B cell (primary cell): ENCODE measurements around the gene RING1. TPM values are rescaled to one million over a fixed set of nuclear protein-coding genes. Genes with fewer than 3 reads are reported as not detected.

Experiments
- ATAC-seq: fragments of 200-7000 bp; cut with Tn5 transposase; one replicate; pipeline ENCODE4 v1.10.0; 2021; ENCODE audit warnings: low read depth, mild to moderate bottlenecking, moderate number of reproducible peaks, moderate library complexity
- CTCF ChIA-PET: fragments of 350-600 bp; sonication (Branson Sonifier 250); formaldehyde crosslinking; loops from one replicate; lab custom pipeline; 2021; ENCODE audit warnings: antibody characterized with exemption, inconsistent platforms; lab: Charles Lee
- POLR2A ChIA-PET: fragments of 350-600 bp; sonication (Branson Sonifier 250); formaldehyde crosslinking; loops from one replicate; lab custom pipeline; 2021; ENCODE audit warnings: antibody characterized with exemption; lab: Charles Lee
- DNase-seq: peaks from one replicate; pipeline ENCODE4 v3.0.0; 2013
- H2AFZ ChIP-seq: 2 replicates; pipeline ENCODE4 v1.6.1; 2012; ENCODE audit warnings: mild to moderate bottlenecking, low read depth, low read length; ENCODE audit not compliant: insufficient read depth, poor library complexity, severe bottlenecking
- H3K27ac ChIP-seq, 2 donors: 1 replicate in 1 of 2; 2 replicates in 1 of 2; pipeline ENCODE4 v1.5.1; 2012 to 2013; ENCODE audit warnings: low read length in 2 of 2, mild to moderate bottlenecking in 2 of 2, moderate library complexity in 1 of 2
- H3K27me3 ChIP-seq, 4 experiments: fragments of 200-600 bp in 1 of 4; sonication (generic) in 1 of 4; replicated peaks in 1 of 4; 1 replicate in 2 of 4; 2 replicates in 2 of 4; pipeline versions ENCODE4 v1.6.1 to v1.7.0; 2013 to 2016; ENCODE audit warnings: low read length in 3 of 4, mild to moderate bottlenecking in 2 of 4, mixed read lengths in 1 of 4, moderate library complexity in 1 of 4; ENCODE audit not compliant: insufficient read depth in 4 of 4, control insufficient read depth in 3 of 4; ENCODE audit errors: control extremely low read depth in 1 of 4
- H3K36me3 ChIP-seq, 2 experiments: replicated peaks in 1 of 2; 1 replicate in 1 of 2; 2 replicates in 1 of 2; pipeline versions ENCODE4 v1.6.1 to v1.7.1; 2013; ENCODE audit warnings: low read length in 1 of 2; ENCODE audit not compliant: insufficient read depth in 2 of 2, control insufficient read depth in 1 of 2; ENCODE audit errors: control extremely low read depth in 1 of 2, extremely low read depth in 1 of 2
- H3K4me1 ChIP-seq, 2 donors: fragments of 200-600 bp in 1 of 2; sonication (generic) in 1 of 2; 1 replicate in 1 of 2; 2 replicates in 1 of 2; pipeline versions ENCODE4 v1.5.1 to v1.6.1; 2013 to 2017; ENCODE audit warnings: low read length in 2 of 2; ENCODE audit not compliant: control insufficient read depth in 2 of 2, insufficient read depth in 2 of 2
- H3K4me2 ChIP-seq: replicated peaks from 2 replicates; pipeline ENCODE3; 2012; ENCODE audit warnings: mild to moderate bottlenecking, low read depth, low read length; ENCODE audit not compliant: poor library complexity, severe bottlenecking
- H3K4me3 ChIP-seq, 5 experiments: fragments of 200-600 bp in 1 of 5; sonication (generic) in 1 of 5; 1 replicate in 3 of 5; 2 replicates in 2 of 5; pipeline versions ENCODE4 v1.5.1 to v1.7.0; 2011 to 2016; ENCODE audit warnings: low read length in 4 of 5, mild to moderate bottlenecking in 4 of 5, low read depth in 2 of 5, control low read depth in 1 of 5, moderate library complexity in 1 of 5; ENCODE audit not compliant: insufficient read depth in 1 of 5; ENCODE audit errors: control extremely low read depth in 1 of 5, extremely low read depth in 1 of 5
- H3K79me2 ChIP-seq: fragments of 200-600 bp; sonication (generic); one replicate; pipeline ENCODE4 v1.6.0; 2016; ENCODE audit warnings: low read length; ENCODE audit not compliant: control insufficient read depth, insufficient read depth
- H3K9ac ChIP-seq: fragments of 200-600 bp; sonication (generic); 2 replicates; pipeline ENCODE4 v1.6.1; 2017; ENCODE audit warnings: mild to moderate bottlenecking, low read length, moderate library complexity
- H3K9me3 ChIP-seq, 3 donors: one replicate each; pipeline versions ENCODE4 v1.6.1 to v1.7.1; 2013; ENCODE audit warnings: low read length in 2 of 3; ENCODE audit not compliant: control insufficient read depth in 2 of 3, insufficient read depth in 1 of 3; ENCODE audit errors: control extremely low read depth in 1 of 3
- H4K20me1 ChIP-seq: 2 replicates; pipeline ENCODE4 v1.6.0; 2012; ENCODE audit warnings: mild to moderate bottlenecking, low read length; ENCODE audit not compliant: insufficient read depth, control insufficient read depth, poor library complexity, severe bottlenecking
- H3K27ac Mint-ChIP-seq: one replicate; pipeline ENCODE4 v1.8.0; 2021; ENCODE audit warnings: mixed read lengths
- H3K27me3 Mint-ChIP-seq: one replicate; pipeline ENCODE4 v1.8.0; 2021; ENCODE audit warnings: mixed read lengths
- H3K4me1 Mint-ChIP-seq: one replicate; pipeline ENCODE4 v1.8.0; 2021; ENCODE audit warnings: mixed read lengths
- H3K4me3 Mint-ChIP-seq: one replicate; pipeline ENCODE4 v1.8.0; 2021; ENCODE audit warnings: mixed read lengths
- H3K9me3 Mint-ChIP-seq: one replicate; pipeline ENCODE4 v1.8.0; 2022; ENCODE audit warnings: mixed read lengths; ENCODE audit not compliant: insufficient read depth
- CTCF ChIP-seq: fragments of 200-600 bp; IDR thresholded peaks from one replicate; pipeline ENCODE4 v1.8.0; 2022; ENCODE audit warnings: antibody characterized with exemption, mild to moderate bottlenecking
- EZH2 ChIP-seq: IDR thresholded peaks from 2 replicates; pipeline ENCODE4 v1.6.1; 2012; ENCODE audit warnings: borderline replicate concordance, low read depth, mild to moderate bottlenecking, moderate library complexity, low read length; ENCODE audit not compliant: insufficient read depth, poor library complexity, severe bottlenecking
- WGBS: methylation state at CpG from one replicate; pipeline ENCODE4 v1.1.5; 2013; ENCODE audit warnings: missing lambda C conversion rate; ENCODE audit not compliant: insufficient coverage; 5-methylcytosine and 5-hydroxymethylcytosine counted together
- intact Hi-C: fragments of 100-400 bp; cut with micrococcal nuclease; formaldehyde crosslinking; loops from one replicate; pipeline ENCODE4 v1.10.0; 2022
- polyA plus RNA-seq: library from polyadenylated mRNA; depleted of rRNA; stranded (reverse); fragments of >200 nt; gene quantifications from 2 replicates; pipeline ENCODE4 v1.2.3, GENCODE V29; 2012
- total RNA-seq, 2 donors: library from RNA; stranded (reverse); fragments of 120-200 nt in 1 of 2; gene quantifications; 1 replicate in 1 of 2; 2 replicates in 1 of 2; pipeline versions ENCODE4 v1.2.3 to v1.2.4, GENCODE V29; 2013 to 2022

Gene RING1
- total and polyA plus RNA-seq, 2 donors (not counting 1 experiment from before 2014, with no cell fraction given), result 37.1 to 44.2 TPM

- Histone ChIP-seq H3K27ac (no peak overlapping the region), H3K9ac (no peak overlapping the region), H2AFZ (no peak overlapping the region), H3K79me2 (peaks cover 32% of the 10 kb centered on the region), H3K27me3 (no peaks in the 10 kb centered on the region), H4K20me1 (peaks cover 8% of the 10 kb centered on the region), H3K4me2 (no peak overlapping the region), H3K4me1 (peaks cover 31 to 49% of the 10 kb centered on the region in 2 donors), H3K36me3 (peaks cover 0 to 33% of the 10 kb centered on the region in 2 experiments), H3K9me3 (no peaks in the 10 kb centered on the region), H3K4me3 (no peak overlapping the region)
- POLR2A ChIA-PET, result interaction anchor here (0.6 kb wide), 1 partner anchor 352 kb away, joined by 3 read pairs; the partner anchor contains the start of gene PSMB9
- Mint-ChIP-seq H3K4me3 (peak overlapping the region; percentile 94), H3K9me3 (no peaks in the 10 kb centered on the region), H3K27ac (peak overlapping the region; percentile 64), H3K4me1 (peaks cover 49% of the 10 kb centered on the region), H3K27me3 (no peaks in the 10 kb centered on the region)
- CTCF ChIA-PET, result no interaction called here
- no peak for TF ChIP-seq EZH2
- no peak for TF ChIP-seq CTCF
- no CpG with 5 or more reads among the region's 3 CpGs for WGBS
- intact Hi-C loops, result loop anchor here (10.0 kb wide), 1 partner anchor 1231 kb away; the partner anchor contains the start of gene DXO
- DNase-seq (peak; percentile 26), ATAC-seq (no peak)
Observed at GRCh38 chr6:33206027-33206863, 2.1 kb upstream of the RING1 start.
